H9 (cell line): ENCODE results near the gene PAQR4. TPM values are rescaled to one million over a fixed set of nuclear protein-coding genes. Genes with fewer than 3 reads are reported as not detected.
A peak's percentile ranks its signal among the peaks of the same experiment; 100 is the strongest.

Experiments
- DNase-seq: peaks from one replicate; pipeline ENCODE4 v3.0.0-alpha.2; 2017
- H2AFZ ChIP-seq: one replicate; pipeline ENCODE4 v1.6.1; 2013; ENCODE audit warnings: mild to moderate bottlenecking, low read length, control low read depth, moderate library complexity
- H2AK5ac ChIP-seq: 2 replicates; pipeline ENCODE4 v1.6.1; 2013; ENCODE audit warnings: low read length, control low read depth, mixed read lengths; ENCODE audit not compliant: insufficient read length
- H2BK120ac ChIP-seq: one replicate; pipeline ENCODE4 v1.6.1; 2013; ENCODE audit warnings: low read depth, mild to moderate bottlenecking, low read length, control low read depth, inconsistent platforms; ENCODE audit not compliant: poor library complexity, severe bottlenecking
- H2BK12ac ChIP-seq: 2 replicates; pipeline ENCODE4 v1.6.1; 2013; ENCODE audit warnings: low read length, control low read depth, mixed read lengths, low read depth; ENCODE audit not compliant: insufficient read length
- H2BK15ac ChIP-seq: 2 replicates; pipeline ENCODE4 v1.6.1; 2013; ENCODE audit warnings: low read depth, low read length, control low read depth
- H2BK20ac ChIP-seq: one replicate; pipeline ENCODE4 v1.6.1; 2013; ENCODE audit warnings: low read depth, mild to moderate bottlenecking, low read length, control low read depth, inconsistent platforms; ENCODE audit not compliant: poor library complexity, severe bottlenecking
- H2BK5ac ChIP-seq: 2 replicates; pipeline ENCODE4 v1.6.1; 2013; ENCODE audit warnings: low read length, control low read depth, mixed read lengths; ENCODE audit not compliant: insufficient read length
- H3K14ac ChIP-seq: 2 replicates; pipeline ENCODE4 v1.6.1; 2013; ENCODE audit warnings: low read length, control low read depth; ENCODE audit not compliant: insufficient read depth
- H3K18ac ChIP-seq: 2 replicates; pipeline ENCODE4 v1.6.1; 2013; ENCODE audit warnings: low read depth, mild to moderate bottlenecking, mixed read lengths, low read length, control low read depth; ENCODE audit not compliant: insufficient read length
- H3K23ac ChIP-seq: 2 replicates; pipeline ENCODE4 v1.6.1; 2013; ENCODE audit warnings: low read length, control low read depth, mixed read lengths, low read depth; ENCODE audit not compliant: insufficient read length
- H3K23me2 ChIP-seq: 2 replicates; pipeline ENCODE4 v1.6.1; 2013; ENCODE audit warnings: low read depth, mild to moderate bottlenecking, mixed read lengths, low read length, control low read depth; ENCODE audit not compliant: insufficient read length, poor library complexity, severe bottlenecking
- H3K27ac ChIP-seq: 2 replicates; pipeline ENCODE4 v1.5.1; 2013; ENCODE audit warnings: low read length, control low read depth, mixed read lengths, low read depth; ENCODE audit not compliant: insufficient read length
- H3K27me3 ChIP-seq: 2 replicates; pipeline ENCODE4 v1.6.1; 2013; ENCODE audit warnings: low read length, control low read depth, inconsistent platforms; ENCODE audit not compliant: insufficient read depth
- H3K4ac ChIP-seq: 2 replicates; pipeline ENCODE4 v1.6.1; 2013; ENCODE audit warnings: low read depth, mild to moderate bottlenecking, control low read depth, inconsistent platforms, low read length, moderate library complexity
- H3K4me1 ChIP-seq: 2 replicates; pipeline ENCODE4 v1.6.1; 2013; ENCODE audit warnings: low read length, control low read depth, inconsistent platforms; ENCODE audit not compliant: insufficient read depth
- H3K4me2 ChIP-seq: 2 replicates; pipeline ENCODE4 v1.6.1; 2013; ENCODE audit warnings: low read length, control low read depth, mixed read lengths; ENCODE audit not compliant: insufficient read length, insufficient read depth
- H3K56ac ChIP-seq: 2 replicates; pipeline ENCODE4 v1.6.1; 2013; ENCODE audit warnings: low read depth, mild to moderate bottlenecking, mixed read lengths, low read length, control low read depth; ENCODE audit not compliant: insufficient read length
- H3K79me1 ChIP-seq: 2 replicates; pipeline ENCODE4 v1.6.1; 2013; ENCODE audit warnings: low read depth, mild to moderate bottlenecking, moderate library complexity, low read length, control low read depth, inconsistent platforms; ENCODE audit not compliant: insufficient read depth, poor library complexity, severe bottlenecking
- H3K79me2 ChIP-seq: 2 replicates; pipeline ENCODE4 v1.6.1; 2013; ENCODE audit warnings: low read length, control low read depth, inconsistent platforms; ENCODE audit not compliant: insufficient read depth
- H3K9ac ChIP-seq: 2 replicates; pipeline ENCODE4 v1.6.1; 2013; ENCODE audit warnings: low read length, control low read depth, mixed read lengths; ENCODE audit not compliant: insufficient read length; ENCODE audit errors: extremely low read depth
- H3K9me3 ChIP-seq: one replicate; pipeline ENCODE4 v1.6.1; 2013; ENCODE audit warnings: low read depth, low read length, inconsistent platforms; ENCODE audit not compliant: control insufficient read depth
- H3T11ph ChIP-seq: one replicate; pipeline ENCODE4 v1.6.1; 2013; ENCODE audit warnings: mild to moderate bottlenecking, low read length, control low read depth, inconsistent platforms
- H4K20me1 ChIP-seq: one replicate; pipeline ENCODE4 v1.6.1; 2013; ENCODE audit not compliant: control insufficient read depth, insufficient read length, insufficient read depth
- H4K5ac ChIP-seq: 2 replicates; pipeline ENCODE4 v1.6.1; 2013; ENCODE audit warnings: low read depth, mild to moderate bottlenecking, mixed read lengths, low read length, control low read depth; ENCODE audit not compliant: insufficient read length
- H4K8ac ChIP-seq: replicated peaks from 2 replicates; pipeline ENCODE4 v1.6.1; 2013; ENCODE audit warnings: low read length, control low read depth, mixed read lengths, low read depth; ENCODE audit not compliant: insufficient read length
- H4K91ac ChIP-seq: 2 replicates; pipeline ENCODE4 v1.6.1; 2013; ENCODE audit warnings: low read depth, mild to moderate bottlenecking, moderate library complexity, mixed read lengths, low read length, control low read depth; ENCODE audit not compliant: insufficient read length
- H3K27ac Mint-ChIP-seq, 3 experiments: 2 replicates in 2 of 3; 3 replicates in 1 of 3; pipeline ENCODE4 v1.8.0; 2020 to 2021; ENCODE audit warnings: mixed read lengths in 3 of 3, mild to moderate bottlenecking in 1 of 3, moderate library complexity in 1 of 3
- H3K27me3 Mint-ChIP-seq: 2 replicates; pipeline ENCODE4 v1.8.0; 2021; ENCODE audit warnings: low read depth, mild to moderate bottlenecking, moderate library complexity, mixed read lengths
- H3K36me3 Mint-ChIP-seq, 3 experiments: 2 replicates in 2 of 3; 3 replicates in 1 of 3; pipeline ENCODE4 v1.8.0; 2020 to 2021; ENCODE audit warnings: low read depth in 3 of 3, mixed read lengths in 3 of 3; ENCODE audit not compliant: insufficient read depth in 1 of 3
- H3K4me1 Mint-ChIP-seq, 2 experiments: 2 replicates each; pipeline ENCODE4 v1.8.0; 2020; ENCODE audit warnings: mixed read lengths in 2 of 2
- H3K4me3 Mint-ChIP-seq, 2 experiments: 2 replicates in 1 of 2; 3 replicates in 1 of 2; pipeline ENCODE4 v1.8.0; 2020 to 2021; ENCODE audit warnings: mild to moderate bottlenecking in 2 of 2, mixed read lengths in 2 of 2, moderate library complexity in 1 of 2
- H3K9me3 Mint-ChIP-seq, 2 experiments: 2 replicates in 1 of 2; 3 replicates in 1 of 2; pipeline ENCODE4 v1.8.0; 2020; ENCODE audit warnings: mild to moderate bottlenecking in 2 of 2, mixed read lengths in 2 of 2, moderate library complexity in 1 of 2
- CTCF ChIP-seq: fragments of 200-600 bp; sonication (generic); conservative IDR thresholded peaks from 3 replicates; pipeline ENCODE4 v1.8.0; 2021; ENCODE audit warnings: antibody characterized with exemption, mild to moderate bottlenecking
- WGBS: extraction: QIAGEN DNeasy Blood & Tissue Kit; methylation state at CpG from one replicate; pipeline ENCODE4 v1.1.7; 2013; ENCODE audit warnings: missing lambda C conversion rate, low lambda C conversion rate, mixed read lengths; ENCODE audit not compliant: insufficient read length; ENCODE audit errors: extremely low coverage; 5-methylcytosine and 5-hydroxymethylcytosine counted together
- total RNA-seq: library from RNA; stranded (reverse); gene quantifications from 2 replicates; pipeline ENCODE4 v1.2.1, GENCODE V29; 2021

The PAQR4 gene
- total RNA-seq, 1 experiment from 2014 or later, result 32.1 TPM

GRCh38 chr16:2924901-2925755 is 44.0 kb upstream of the PAQR4 start:
- no peaks in the 10 kb centered on the region for H3K79me2 ChIP-seq
- Mint-ChIP-seq H3K27me3 (peaks cover 6% of the 10 kb centered on the region), H3K4me3 (peak overlapping the region; percentile 55 to 62; a peak in 4 of 5 replicates), H3K36me3 (peaks cover 10 to 15% (median 14%) of the 10 kb centered on the region in 3 experiments), H3K9me3 (peaks cover 10 to 11% of the 10 kb centered on the region in 2 experiments), H3K4me1 (peaks cover 28 to 30% of the 10 kb centered on the region in 2 experiments), H3K27ac (0 out of 7 replicates have a peak overlapping the region, but pooled peaks of 1 of the 3 experiments have one; percentile 70)
- no peak overlapping the region for H3K56ac ChIP-seq
- no peak overlapping the region for H4K8ac ChIP-seq
- no peak overlapping the region for H2BK120ac ChIP-seq
- TF ChIP-seq CTCF, result no peak
- no peak overlapping the region for H2BK12ac ChIP-seq
- H3K9ac ChIP-seq, result no peak overlapping the region
- H4K20me1 ChIP-seq, result no peaks in the 10 kb centered on the region
- H4K5ac ChIP-seq, result no peak overlapping the region
- peak overlapping the region; percentile 79 for H3K18ac ChIP-seq
- no peaks in the 10 kb centered on the region for H3K9me3 ChIP-seq
- no peaks in the 10 kb centered on the region for H3K4me1 ChIP-seq
- H3K4me2 ChIP-seq, result peak overlapping the region; percentile 45
- no peaks in the 10 kb centered on the region for H3K27me3 ChIP-seq
- H3K23ac ChIP-seq, result no peak overlapping the region
- H2AK5ac ChIP-seq, result no peak overlapping the region
- no peak overlapping the region for H2BK20ac ChIP-seq
- H3K14ac ChIP-seq, result peak overlapping the region; percentile 92
- no peak overlapping the region for H3T11ph ChIP-seq
- no peak overlapping the region for H4K91ac ChIP-seq
- no peaks in the 10 kb centered on the region for H3K79me1 ChIP-seq
- no peak overlapping the region for H2BK5ac ChIP-seq
- DNase-seq, result peak; percentile 86
- no peak overlapping the region for H2BK15ac ChIP-seq
- H3K23me2 ChIP-seq, result peaks cover 5% of the 10 kb centered on the region
- H2AFZ ChIP-seq, result no peak overlapping the region
- no peak overlapping the region for H3K27ac ChIP-seq
- no CpG with 5 or more reads among the region's 42 CpGs for WGBS
- no peak overlapping the region for H3K4ac ChIP-seq
